IMR-90 (cell line): ENCODE measurements around the gene LRRC8B. TPM values are rescaled to one million over a fixed set of nuclear protein-coding genes. Genes with fewer than 3 reads are reported as not detected.

Source experiments
- ATAC-seq: fragments of 200-7000 bp; cut with Tn5 transposase; 2 replicates; pipeline ENCODE4 v1.9.1; 2020; ENCODE audit warnings: low read depth, mild to moderate bottlenecking, moderate library complexity
- BruUV-seq: library from RNA; stranded (reverse); fragments of 400-500 nt; replicated peaks from 2 replicates; lab custom pipeline; 2021; lab: Mats Ljungman, UMichigan
- CTCF ChIA-PET: fragments of 300-600 bp; formaldehyde crosslinking; extraction: SDS; loops from one replicate; lab custom pipeline; 2021; ENCODE audit warnings: antibody characterized with exemption; lab: Yijun Ruan, JAX
- POLR2A ChIA-PET: fragments of 300-600 bp; sonication (Branson Sonifier 250); formaldehyde crosslinking; loops from one replicate; lab custom pipeline; 2022; ENCODE audit warnings: antibody characterized with exemption; ENCODE audit not compliant: unreplicated experiment; lab: Charles Lee
- DNase-seq: peaks from one replicate; pipeline ENCODE4 v3.0.0; 2013
- H2AFZ ChIP-seq: replicated peaks from 2 replicates; pipeline ENCODE3; 2013; ENCODE audit warnings: low read length, mild to moderate bottlenecking; ENCODE audit not compliant: poor library complexity
- H2AK5ac ChIP-seq: 2 replicates; pipeline ENCODE4 v1.6.1; 2013; ENCODE audit warnings: low read depth, low read length, inconsistent platforms
- H2AK9ac ChIP-seq: replicated peaks from 2 replicates; pipeline ENCODE3; 2013; ENCODE audit warnings: mild to moderate bottlenecking, low read depth, low read length, moderate library complexity; ENCODE audit not compliant: poor library complexity
- H2BK120ac ChIP-seq: 2 replicates; pipeline ENCODE4 v1.6.1; 2013; ENCODE audit warnings: low read depth, low read length, inconsistent platforms
- H2BK15ac ChIP-seq: 3 replicates; pipeline ENCODE4 v1.6.1; 2013; ENCODE audit warnings: low read depth, low read length, inconsistent platforms
- H2BK20ac ChIP-seq: 2 replicates; pipeline ENCODE4 v1.6.1; 2013; ENCODE audit warnings: low read depth, mild to moderate bottlenecking, inconsistent platforms, low read length, moderate library complexity
- H2BK5ac ChIP-seq: 2 replicates; pipeline ENCODE4 v1.6.1; 2013; ENCODE audit warnings: mild to moderate bottlenecking, low read depth, low read length, inconsistent platforms; ENCODE audit not compliant: poor library complexity, severe bottlenecking
- H3K14ac ChIP-seq: replicated peaks from 2 replicates; pipeline ENCODE4 v1.6.1; 2013; ENCODE audit warnings: low read depth, low read length, inconsistent platforms
- H3K18ac ChIP-seq: 2 replicates; pipeline ENCODE4 v1.6.1; 2013; ENCODE audit warnings: low read depth, low read length, control low read depth
- H3K23ac ChIP-seq: 2 replicates; pipeline ENCODE4 v1.6.1; 2013; ENCODE audit warnings: low read depth, low read length, inconsistent platforms
- H3K27ac ChIP-seq: 2 replicates; pipeline ENCODE4 v1.5.1; 2013; ENCODE audit warnings: mild to moderate bottlenecking, control low read depth, low read length; ENCODE audit not compliant: insufficient read depth
- H3K27me3 ChIP-seq: 2 replicates; pipeline ENCODE4 v1.6.1; 2013; ENCODE audit warnings: low read length; ENCODE audit not compliant: control insufficient read depth, insufficient read depth
- H3K36me3 ChIP-seq: 2 replicates; pipeline ENCODE4 v1.6.1; 2013; ENCODE audit warnings: low read length, mixed read lengths; ENCODE audit not compliant: control insufficient read depth, insufficient read depth
- H3K4ac ChIP-seq: 2 replicates; pipeline ENCODE4 v1.6.1; 2013; ENCODE audit warnings: low read depth, low read length, inconsistent platforms
- H3K4me1 ChIP-seq: 2 replicates; pipeline ENCODE4 v1.6.1; 2013; ENCODE audit warnings: low read length, mixed read lengths; ENCODE audit not compliant: control insufficient read depth, insufficient read depth
- H3K4me2 ChIP-seq: 2 replicates; pipeline ENCODE4 v1.6.1; 2013; ENCODE audit warnings: low read depth, mild to moderate bottlenecking, control low read depth, low read length, moderate library complexity
- H3K4me3 ChIP-seq: 2 replicates; pipeline ENCODE4 v1.5.1; 2013; ENCODE audit warnings: low read depth, mild to moderate bottlenecking, control low read depth, low read length, moderate library complexity; ENCODE audit not compliant: insufficient read depth
- H3K56ac ChIP-seq: 2 replicates; pipeline ENCODE4 v1.6.1; 2013; ENCODE audit warnings: low read length, inconsistent platforms; ENCODE audit not compliant: insufficient read depth; ENCODE audit errors: extremely low read depth
- H3K79me1 ChIP-seq, 2 experiments: 2 replicates each; pipeline ENCODE4 v1.6.1; 2013; ENCODE audit warnings: low read length in 2 of 2, inconsistent platforms in 1 of 2, low read depth in 1 of 2
- H3K9ac ChIP-seq: 2 replicates; pipeline ENCODE4 v1.6.1; 2013; ENCODE audit warnings: low read depth, low read length, control low read depth
- H3K9me1 ChIP-seq: 2 replicates; pipeline ENCODE4 v1.6.1; 2013; ENCODE audit warnings: low read length, inconsistent platforms; ENCODE audit not compliant: insufficient read depth
- H3K9me3 ChIP-seq: 2 replicates; pipeline ENCODE4 v1.6.1; 2013; ENCODE audit warnings: low read length; ENCODE audit not compliant: control insufficient read depth, insufficient read depth
- H4K20me1 ChIP-seq: 2 replicates; pipeline ENCODE4 v1.6.1; 2013; ENCODE audit warnings: low read length, inconsistent platforms; ENCODE audit not compliant: insufficient read depth
- H4K5ac ChIP-seq: 2 replicates; pipeline ENCODE4 v1.6.1; 2013; ENCODE audit warnings: mild to moderate bottlenecking, low read depth, low read length, control low read depth
- H4K8ac ChIP-seq, 2 experiments: 2 replicates each; pipeline ENCODE4 v1.6.1; 2013; ENCODE audit warnings: low read depth in 2 of 2, low read length in 2 of 2, control low read depth in 1 of 2, inconsistent platforms in 1 of 2
- H4K91ac ChIP-seq: 2 replicates; pipeline ENCODE4 v1.6.1; 2013; ENCODE audit warnings: low read depth, low read length, inconsistent platforms; ENCODE audit not compliant: insufficient read depth
- BHLHE40 ChIP-seq: fragments of 150-350 bp; IDR thresholded peaks from 2 replicates; pipeline ENCODE4 v1.6.1; 2016; ENCODE audit warnings: mild to moderate bottlenecking, low read depth, low read length
- CEBPB ChIP-seq: IDR thresholded peaks from 2 replicates; pipeline ENCODE4 v1.6.1; 2012; ENCODE audit warnings: low read depth, low read length, improper control_type of control experiment
- MAZ ChIP-seq: IDR thresholded peaks from 2 replicates; pipeline ENCODE4 v1.6.1; 2012; ENCODE audit warnings: low read depth, mild to moderate bottlenecking, low read length, improper control_type of control experiment, moderate library complexity, borderline replicate concordance
- MXI1 ChIP-seq: IDR thresholded peaks from 2 replicates; pipeline ENCODE4 v1.6.1; 2012; ENCODE audit warnings: low read depth, mild to moderate bottlenecking, low read length, moderate library complexity, borderline replicate concordance
- POLR2A ChIP-seq: IDR thresholded peaks from 2 replicates; pipeline ENCODE4 v1.6.1; 2012; ENCODE audit warnings: mild to moderate bottlenecking, low read depth, low read length
- RCOR1 ChIP-seq: IDR thresholded peaks from 2 replicates; pipeline ENCODE4 v1.6.1; 2012; ENCODE audit warnings: mild to moderate bottlenecking, low read length, improper control_type of control experiment; ENCODE audit not compliant: insufficient replicate concordance
- SMC3 ChIP-seq: fragments of 150-350 bp; IDR thresholded peaks from 2 replicates; pipeline ENCODE4 v1.6.1; 2016; ENCODE audit warnings: low read depth, mild to moderate bottlenecking, antibody characterized with exemption, low read length, moderate library complexity
- WGBS, 2 experiments: methylation state at CpG; one replicate each; pipeline versions ENCODE4 v1.1.5 to v1.1.7; 2013; ENCODE audit warnings: missing lambda C conversion rate in 2 of 2; ENCODE audit not compliant: insufficient read length in 1 of 2; ENCODE audit errors: extremely low coverage in 2 of 2; 5-methylcytosine and 5-hydroxymethylcytosine counted together
- dilution Hi-C: fragments of 300-500 bp; cut with HindIII; formaldehyde crosslinking; loops from one replicate; pipeline ENCODE4 v1.14.3; 2018; ENCODE audit warnings: low sequenced_read_pairs; ENCODE audit not compliant: unreplicated experiment
- in situ Hi-C: fragments of 300-500 bp; cut with MboI; formaldehyde crosslinking; loops from 3 replicates; pipeline ENCODE4 v1.14.3; 2019; ENCODE audit warnings: low sequenced_read_pairs, inconsistent platforms, mixed read lengths
- intact Hi-C: fragments of 100-400 bp; cut with micrococcal nuclease; formaldehyde crosslinking; loops from 2 replicates; pipeline ENCODE4 v1.10.0; 2022
- polyA plus RNA-seq, 3 experiments: library from polyadenylated mRNA; depleted of rRNA; stranded (reverse); fragments of >200 nt; gene quantifications; 2 replicates each; pipeline ENCODE4 v1.2.3, GENCODE V29; 2012; ENCODE audit warnings: low replicate concordance in 1 of 3
- total RNA-seq: library from RNA; depleted of rRNA; stranded (reverse); fragments of >200 nt; gene quantifications from 2 replicates; pipeline ENCODE4 v1.2.3, GENCODE V29; 2012
- TF ChIP-seq, protein P1 (sequence below): fragments of 150-350 bp; IDR thresholded peaks from 2 replicates; pipeline ENCODE4 v1.6.1; 2017; ENCODE audit warnings: mild to moderate bottlenecking, antibody characterized with exemption, low read length, low read depth
- TF ChIP-seq, protein P2 (sequence below): conservative IDR thresholded peaks from 2 replicates; pipeline ENCODE4 v1.5.1; 2012; ENCODE audit warnings: mild to moderate bottlenecking, low read depth, low read length, improper control_type of control experiment

The LRRC8B gene
- total and polyA plus RNA-seq, 2 of the 4 experiments (the other 2 are of a cell fraction), result 0.74 to 1.8 TPM

GRCh38 chr1:89546082-89546889, 21.7 kb downstream of the LRRC8B start:
- BruUV-seq, result no TSS peak
- in situ Hi-C loops, result no loop called here

More at GRCh38 chr1:89546082-89546889, 21.7 kb downstream of the LRRC8B start:
- Histone ChIP-seq H2AK5ac (no peak overlapping the region), H3K36me3 (no peaks in the 10 kb centered on the region), H3K9me3 (no peaks in the 10 kb centered on the region), H4K5ac (no peak overlapping the region), H2AK9ac (no peak overlapping the region), H3K56ac (no peak overlapping the region), H3K14ac (no peak overlapping the region), H3K27me3 (no peaks in the 10 kb centered on the region), H4K91ac (no peak overlapping the region), H3K79me1 (no peaks in the 10 kb centered on the region), H4K8ac (no peak overlapping the region), H3K18ac (no peak overlapping the region), H3K23ac (no peak overlapping the region; the same call in 1 of the 2 replicates), H2AFZ (no peak overlapping the region), H3K27ac (no peak overlapping the region), H2BK5ac (no peak overlapping the region), H2BK15ac (no peak overlapping the region), H2BK120ac (no peak overlapping the region), H3K9me1 (no peaks in the 10 kb centered on the region), H3K4ac (no peak overlapping the region), H3K9ac (no peak overlapping the region), H4K20me1 (no peaks in the 10 kb centered on the region), H3K4me1 (no peaks in the 10 kb centered on the region), H3K4me3 (no peak overlapping the region), H2BK20ac (no peak overlapping the region), H3K4me2 (no peak overlapping the region)
- DNase-seq (peak; percentile 39), ATAC-seq (no peak)
- WGBS, 2 experiments, result no CpG with 5 or more reads among the region's 3 CpGs
- TF ChIP-seq CEBPB, result no peak
- no peak for TF ChIP-seq RCOR1
- no peak for TF ChIP-seq MAZ
- TF ChIP-seq, protein P1, sequence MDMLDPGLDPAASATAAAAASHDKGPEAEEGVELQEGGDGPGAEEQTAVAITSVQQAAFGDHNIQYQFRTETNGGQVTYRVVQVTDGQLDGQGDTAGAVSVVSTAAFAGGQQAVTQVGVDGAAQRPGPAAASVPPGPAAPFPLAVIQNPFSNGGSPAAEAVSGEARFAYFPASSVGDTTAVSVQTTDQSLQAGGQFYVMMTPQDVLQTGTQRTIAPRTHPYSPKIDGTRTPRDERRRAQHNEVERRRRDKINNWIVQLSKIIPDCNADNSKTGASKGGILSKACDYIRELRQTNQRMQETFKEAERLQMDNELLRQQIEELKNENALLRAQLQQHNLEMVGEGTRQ, result no peak
- no peak for TF ChIP-seq BHLHE40
- TF ChIP-seq POLR2A, result no peak
- TF ChIP-seq, protein P2, sequence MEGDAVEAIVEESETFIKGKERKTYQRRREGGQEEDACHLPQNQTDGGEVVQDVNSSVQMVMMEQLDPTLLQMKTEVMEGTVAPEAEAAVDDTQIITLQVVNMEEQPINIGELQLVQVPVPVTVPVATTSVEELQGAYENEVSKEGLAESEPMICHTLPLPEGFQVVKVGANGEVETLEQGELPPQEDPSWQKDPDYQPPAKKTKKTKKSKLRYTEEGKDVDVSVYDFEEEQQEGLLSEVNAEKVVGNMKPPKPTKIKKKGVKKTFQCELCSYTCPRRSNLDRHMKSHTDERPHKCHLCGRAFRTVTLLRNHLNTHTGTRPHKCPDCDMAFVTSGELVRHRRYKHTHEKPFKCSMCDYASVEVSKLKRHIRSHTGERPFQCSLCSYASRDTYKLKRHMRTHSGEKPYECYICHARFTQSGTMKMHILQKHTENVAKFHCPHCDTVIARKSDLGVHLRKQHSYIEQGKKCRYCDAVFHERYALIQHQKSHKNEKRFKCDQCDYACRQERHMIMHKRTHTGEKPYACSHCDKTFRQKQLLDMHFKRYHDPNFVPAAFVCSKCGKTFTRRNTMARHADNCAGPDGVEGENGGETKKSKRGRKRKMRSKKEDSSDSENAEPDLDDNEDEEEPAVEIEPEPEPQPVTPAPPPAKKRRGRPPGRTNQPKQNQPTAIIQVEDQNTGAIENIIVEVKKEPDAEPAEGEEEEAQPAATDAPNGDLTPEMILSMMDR, result no peak
- TF ChIP-seq MXI1, result no peak
- no peak for TF ChIP-seq SMC3
- POLR2A ChIA-PET, result no interaction called here
- intact Hi-C loops, result no loop called here
- dilution Hi-C loops, result no loop called here
- CTCF ChIA-PET, result no interaction called here
